Endothelial cell of umbilical vein (primary cell): Measurements from ENCODE around the gene PCID2. TPM values are rescaled to one million over a fixed set of nuclear protein-coding genes. Genes with fewer than 3 reads are reported as not detected.

Experiments
- BruUV-seq: library from RNA; stranded (reverse); fragments of 400-500 nt; replicated peaks from 2 replicates; lab custom pipeline; 2021; lab: Mats Ljungman, UMichigan
- CTCF ChIA-PET: fragments of 300-600, 350-600 bp; sonication (Branson Sonifier 250); formaldehyde crosslinking; loops from one replicate; lab custom pipeline; 2021; ENCODE audit warnings: antibody characterized with exemption, inconsistent platforms; lab: Charles Lee
- POLR2A ChIA-PET: fragments of 300-600, 350-600 bp; sonication (Branson Sonifier 250); formaldehyde crosslinking; loops from one replicate; lab custom pipeline; 2021; ENCODE audit warnings: antibody characterized with exemption, inconsistent platforms; lab: Charles Lee
- DNase-seq: peaks from one replicate; pipeline ENCODE4 v3.0.0-alpha.2; 2011; ENCODE audit warnings: low read depth, low spot score
- FAIRE-seq: peaks from 2 replicates; lab custom pipeline; 2011; peaks lifted over from hg19 to GRCh38; lab: Jason Lieb, UNC
- H2AFZ ChIP-seq: 2 replicates; pipeline ENCODE4 v1.6.0; 2012; ENCODE audit warnings: low read depth, low read length, control low read depth, inconsistent platforms
- H3K27ac ChIP-seq: 2 replicates; pipeline ENCODE4 v1.5.1; 2011; ENCODE audit warnings: low read depth, mild to moderate bottlenecking, control low read depth, low read length, moderate library complexity; ENCODE audit not compliant: insufficient read depth
- H3K27me3 ChIP-seq, 2 experiments: 2 replicates each; pipeline versions ENCODE4 v1.6.0 to v1.6.1; 2011; ENCODE audit warnings: low read length in 2 of 2, mixed read lengths in 1 of 2; ENCODE audit not compliant: control insufficient read depth in 2 of 2, insufficient read depth in 2 of 2
- H3K36me3 ChIP-seq, 2 experiments: 2 replicates in 1 of 2; 3 replicates in 1 of 2; pipeline ENCODE4 v1.5.1; 2011; ENCODE audit warnings: low read length in 2 of 2, mild to moderate bottlenecking in 1 of 2, moderate library complexity in 1 of 2; ENCODE audit not compliant: control insufficient read depth in 2 of 2, insufficient read depth in 2 of 2; ENCODE audit errors: extremely low read depth in 1 of 2
- H3K4me1 ChIP-seq: 3 replicates; pipeline ENCODE4 v1.5.1; 2011; ENCODE audit warnings: mild to moderate bottlenecking, low read length; ENCODE audit not compliant: control insufficient read depth, insufficient read depth; ENCODE audit errors: extremely low read depth
- H3K4me2 ChIP-seq: 2 replicates; pipeline ENCODE4 v1.6.1; 2011; ENCODE audit warnings: low read length, control low read depth, mixed read lengths; ENCODE audit not compliant: insufficient read depth
- H3K4me3 ChIP-seq, 3 experiments: fragments of 200-600 bp in 1 of 3; sonication (generic), shearing (Covaris generic) in 1 of 3; replicated peaks in 1 of 3; 2 replicates each; pipeline ENCODE4 v1.5.1; 2011 to 2016; ENCODE audit warnings: control low read depth in 3 of 3, low read length in 3 of 3, mild to moderate bottlenecking in 2 of 3, inconsistent platforms in 1 of 3, low read depth in 1 of 3, moderate library complexity in 1 of 3; ENCODE audit not compliant: insufficient read depth in 1 of 3
- H3K79me2 ChIP-seq: 2 replicates; pipeline ENCODE4 v1.6.0; 2012; ENCODE audit warnings: low read length, inconsistent platforms; ENCODE audit not compliant: control insufficient read depth, insufficient read depth
- H3K9ac ChIP-seq: replicated peaks from 2 replicates; pipeline ENCODE3; 2011; ENCODE audit warnings: low read length, control low read depth; ENCODE audit not compliant: insufficient read depth; ENCODE audit errors: extremely low read depth
- H3K9me1 ChIP-seq: replicated peaks from 3 replicates; pipeline ENCODE4 v1.6.0; 2011; ENCODE audit warnings: mild to moderate bottlenecking, low read length; ENCODE audit not compliant: control insufficient read depth, insufficient read depth; ENCODE audit errors: extremely low read depth
- H3K9me3 ChIP-seq: replicated peaks from 2 replicates; pipeline ENCODE4 v1.5.1; 2012; ENCODE audit warnings: low read length, inconsistent platforms; ENCODE audit not compliant: control insufficient read depth, insufficient read depth
- H4K20me1 ChIP-seq: replicated peaks from 2 replicates; pipeline ENCODE3; 2011; ENCODE audit warnings: mild to moderate bottlenecking, low read length; ENCODE audit not compliant: control insufficient read depth, insufficient read depth; ENCODE audit errors: extremely low read depth
- CTCF ChIP-seq, 2 donors: IDR thresholded peaks; 1 replicate in 1 of 2; 2 replicates in 1 of 2; pipeline ENCODE4 v1.5.1; 2011; ENCODE audit warnings: low read length in 2 of 2, mild to moderate bottlenecking in 2 of 2, moderate library complexity in 2 of 2, control low read depth in 1 of 2, inconsistent platforms in 1 of 2, low read depth in 1 of 2; ENCODE audit not compliant: insufficient read depth in 1 of 2; ENCODE audit errors: extremely low read depth in 1 of 2
- EZH2 ChIP-seq: IDR thresholded peaks from 2 replicates; pipeline ENCODE4 v1.6.1; 2012; ENCODE audit warnings: borderline replicate concordance, low read depth, mild to moderate bottlenecking, moderate library complexity, low read length, inconsistent platforms; ENCODE audit not compliant: severe bottlenecking
- FOS ChIP-seq: IDR thresholded peaks from 2 replicates; pipeline ENCODE4 v1.6.1; 2011; ENCODE audit warnings: mild to moderate bottlenecking, low read length, moderate library complexity, borderline replicate concordance; ENCODE audit not compliant: insufficient read depth
- GATA2 ChIP-seq: IDR thresholded peaks from 2 replicates; pipeline ENCODE4 v1.7.0; 2011; ENCODE audit warnings: low read depth, mild to moderate bottlenecking, moderate library complexity, mixed read lengths, low read length; ENCODE audit not compliant: insufficient read length, insufficient read depth
- JUN ChIP-seq: IDR thresholded peaks from 2 replicates; pipeline ENCODE4 v1.6.1; 2011; ENCODE audit warnings: borderline replicate concordance, low read depth; ENCODE audit not compliant: insufficient read length, insufficient read depth
- MAX ChIP-seq: IDR thresholded peaks from 2 replicates; pipeline ENCODE4 v1.6.1; 2011; ENCODE audit not compliant: insufficient read depth, insufficient read length
- MYC ChIP-seq: IDR thresholded peaks from one replicate; pipeline ENCODE4 v1.6.1; 2011; ENCODE audit warnings: mild to moderate bottlenecking, low read depth, low read length
- POLR2A ChIP-seq: IDR thresholded peaks from 2 replicates; pipeline ENCODE4 v1.6.1; 2012; ENCODE audit warnings: low read depth, mild to moderate bottlenecking, control low read depth, low read length
- POLR2AphosphoS5 ChIP-seq: IDR thresholded peaks from 2 replicates; pipeline ENCODE4 v1.6.1; 2012; ENCODE audit warnings: low read depth, mild to moderate bottlenecking, control low read depth, low read length, moderate library complexity; ENCODE audit not compliant: insufficient read depth
- dilution Hi-C: fragments of 300-500 bp; cut with MboI; formaldehyde crosslinking; loops from one replicate; pipeline ENCODE4 v1.15.0; 2019; ENCODE audit warnings: low sequenced_read_pairs; ENCODE audit not compliant: extremely low pct_ligation_motif_present
- intact Hi-C: fragments of 100-400 bp; cut with micrococcal nuclease; formaldehyde crosslinking; loops from one replicate; pipeline ENCODE4 v1.10.0; 2022
- polyA plus RNA-seq, 4 experiments: library from polyadenylated mRNA; depleted of rRNA in 3 of 4; stranded (reverse) in 3 of 4; unstranded in 1 of 4; fragments of >200 nt; gene quantifications; 2 replicates each; pipeline versions ENCODE4 v1.2.1 to v1.2.3, GENCODE V29; 2011 to 2012; ENCODE audit warnings: missing spikeins in 1 of 4
- total RNA-seq: library from RNA; stranded (reverse); gene quantifications from 2 replicates; pipeline ENCODE4 v1.2.3, GENCODE V29; 2021

PCID2 gene
- total and polyA plus RNA-seq, 2 donors (not counting 3 experiments of a cell fraction or from before 2014, with no cell fraction given): 52.1 to 55.6 TPM

- CTCF ChIA-PET: interaction anchor here (0.7 kb wide), 1 partner anchor 208 kb away, joined by 3 read pairs; no protein-coding TSS in a partner anchor
- H4K20me1 ChIP-seq: no peaks in the 10 kb centered on the region
- DNase-seq: no peak
Observed at GRCh38 chr13:113150550-113151365, 57.7 kb downstream of the PCID2 start.

More at GRCh38 chr13:113150550-113151365, 57.7 kb downstream of the PCID2 start:
- Histone ChIP-seq H3K9me1 (no peaks in the 10 kb centered on the region), H3K27me3 (peaks cover 0 to 9% of the 10 kb centered on the region in 2 experiments), H3K9ac (no peak overlapping the region), H3K4me1 (peaks cover 6% of the 10 kb centered on the region), H3K36me3 (no peaks in the 10 kb centered on the region), H3K79me2 (no peaks in the 10 kb centered on the region), H2AFZ (no peak overlapping the region), H3K4me2 (no peak overlapping the region), H3K4me3 (no peak overlapping the region), H3K9me3 (no peaks in the 10 kb centered on the region), H3K27ac (no peak overlapping the region)
- dilution Hi-C loops: no loop called here
- BruUV-seq: no TSS peak
- TF ChIP-seq POLR2AphosphoS5 (no peak), EZH2 (no peak), FOS (no peak), POLR2A (no peak), GATA2 (no peak), MAX (no peak), JUN (no peak), CTCF (IDR thresholded peaks at IDR 0.05; ENCODE audit: extremely low read depth in 1 of 2, insufficient read depth in 1 of 2, low read depth in 1 of 2, low read length in 2 of 2) (no peak), MYC (no peak)
- FAIRE-seq: no peak
- POLR2A ChIA-PET: no interaction called here
- intact Hi-C loops: no loop called here
